Heart left ventricle (tissue), 16 donors: ENCODE data around the gene LMF2. TPM values are rescaled to one million over a fixed set of nuclear protein-coding genes. Genes with fewer than 3 reads are reported as not detected.

Experiments
- ATAC-seq, 4 donors: fragments of 200-7000 bp; cut with Tn5 transposase; one replicate each; pipeline ENCODE4 v1.9.1; 2020 to 2022; ENCODE audit warnings: moderate library complexity in 4 of 4, mild to moderate bottlenecking in 3 of 4, moderate number of reproducible peaks in 1 of 4
- DNase-seq, 5 donors: peaks; one replicate each; pipeline ENCODE4 v3.0.0-alpha.2; 2020
- H3K27ac ChIP-seq, 12 donors: fragments of 200-600 bp; sonication (generic) in 4 of 12; one replicate each; pipeline versions ENCODE4 v1.5.0 to v1.8.0; 2016 to 2022; ENCODE audit warnings: mild to moderate bottlenecking in 2 of 12
- H3K27me3 ChIP-seq, 9 donors: fragments of 200-600 bp; sonication (generic) in 2 of 9; one replicate each; pipeline versions ENCODE4 v1.5.1 to v1.8.0; 2016 to 2022; ENCODE audit warnings: mild to moderate bottlenecking in 3 of 9
- H3K36me3 ChIP-seq, 9 donors: fragments of 200-600 bp; sonication (generic) in 2 of 9; one replicate each; pipeline versions ENCODE4 v1.5.0 to v1.8.0; 2018 to 2022; ENCODE audit warnings: mild to moderate bottlenecking in 2 of 9
- H3K4me1 ChIP-seq, 12 donors: fragments of 200-600 bp; sonication (generic) in 4 of 12; one replicate each; pipeline versions ENCODE4 v1.5.0 to v1.8.0; 2016 to 2022; ENCODE audit warnings: mild to moderate bottlenecking in 3 of 12
- H3K4me3 ChIP-seq, 12 donors: fragments of 200-600 bp; sonication (generic) in 4 of 12; one replicate each; pipeline versions ENCODE4 v1.5.0 to v1.8.0; 2017 to 2022; ENCODE audit warnings: mild to moderate bottlenecking in 9 of 12, moderate library complexity in 4 of 12
- H3K9me3 ChIP-seq, 12 donors: fragments of 200-600 bp; sonication (generic) in 4 of 12; one replicate each; pipeline versions ENCODE4 v1.5.0 to v1.8.0; 2016 to 2022; ENCODE audit warnings: mild to moderate bottlenecking in 1 of 12
- POLR2A ChIP-seq, 2 donors: fragments of 450-650 bp; IDR thresholded peaks; one replicate each; pipeline ENCODE4 v1.6.1; 2017; ENCODE audit warnings: antibody characterized with exemption in 2 of 2, mild to moderate bottlenecking in 2 of 2, moderate library complexity in 2 of 2
- WGBS, 4 donors: extraction: QIAGEN DNeasy Blood & Tissue Kit in 2 of 4; methylation state at CpG; one replicate each; pipeline versions ENCODE4 v1.1.5 to v1.1.7; 2013 to 2018; 5-methylcytosine and 5-hydroxymethylcytosine counted together
- intact Hi-C, 10 donors: fragments of 100-400 bp; cut with DNase I; formaldehyde crosslinking; loops; one replicate each; pipeline versions ENCODE4 v1.11.1 to v1.14.2; 2022
- polyA plus RNA-seq, 2 donors: library from polyadenylated mRNA; stranded (reverse); fragments of 200-250 nt; gene quantifications; one replicate each; pipeline ENCODE4 v1.2.3, GENCODE V29; 2013
- total RNA-seq, 9 donors: library from RNA; depleted of rRNA in 2 of 9; stranded (reverse); fragments of >200 nt in 2 of 9; fragmentation: NEBNext Ultra II Directional in 3 of 9; extraction: Animal tissue kit (Norgen Biotek cat#: 25700) in 3 of 9; gene quantifications; one replicate each; pipeline versions ENCODE4 v1.1.0 to v1.2.4, GENCODE V29; 2016 to 2023
- TF ChIP-seq, protein P1 (sequence below), 12 donors: fragments of 200-600 bp; sonication (generic) in 4 of 12; IDR thresholded peaks; one replicate each; pipeline versions ENCODE4 v1.5.0 to v1.8.0; 2018 to 2022; ENCODE audit warnings: antibody characterized with exemption in 12 of 12, mild to moderate bottlenecking in 5 of 12
- donor health status: ischemic (EF 13 %, LVEDD 7.1; RV severe dilation, severe dysfunction).
- donor health status: healthy with polysubstance abuse.
- donor health status: DM: no; HTN: yes; CAD: no.
- donor health status: DM: no; HTN: no; CAD: no.
- donor health status: ischemic (EF 25% LVEDD 6.9; RV normal size, moderate dysfunction).
- donor health status: ischemic (EF 25% LVEDD 5.7; RV mildly dilated, moderate dysfunction).
- donor health status: healthy.
- donor health status: DM: yes; HTN: yes; CAD: no.
- donor health status: ischemic (EF 35%, LVEDD 5.7; RV mildly dilated, moderate dysfunction).
- donor health status: nonischemic (EF 11% LVEDD 7.7; RV severe dilation, severe dysfunction).
- donor health status: DM: yes; HTN: yes; CAD: no.
- donor health status: PGD.
- donor health status: ischemic (EF 29% LVEDD 5.4; RV normal size, mild dysfunction).
- donor health status: nonischemic (EF 23%, LVEDD 6.1; RV moderate dilation, normal function).

LMF2 gene
- total and polyA plus RNA-seq, 11 donors, result 20.9 to 46.5 (median 32.1) TPM

DNA sequence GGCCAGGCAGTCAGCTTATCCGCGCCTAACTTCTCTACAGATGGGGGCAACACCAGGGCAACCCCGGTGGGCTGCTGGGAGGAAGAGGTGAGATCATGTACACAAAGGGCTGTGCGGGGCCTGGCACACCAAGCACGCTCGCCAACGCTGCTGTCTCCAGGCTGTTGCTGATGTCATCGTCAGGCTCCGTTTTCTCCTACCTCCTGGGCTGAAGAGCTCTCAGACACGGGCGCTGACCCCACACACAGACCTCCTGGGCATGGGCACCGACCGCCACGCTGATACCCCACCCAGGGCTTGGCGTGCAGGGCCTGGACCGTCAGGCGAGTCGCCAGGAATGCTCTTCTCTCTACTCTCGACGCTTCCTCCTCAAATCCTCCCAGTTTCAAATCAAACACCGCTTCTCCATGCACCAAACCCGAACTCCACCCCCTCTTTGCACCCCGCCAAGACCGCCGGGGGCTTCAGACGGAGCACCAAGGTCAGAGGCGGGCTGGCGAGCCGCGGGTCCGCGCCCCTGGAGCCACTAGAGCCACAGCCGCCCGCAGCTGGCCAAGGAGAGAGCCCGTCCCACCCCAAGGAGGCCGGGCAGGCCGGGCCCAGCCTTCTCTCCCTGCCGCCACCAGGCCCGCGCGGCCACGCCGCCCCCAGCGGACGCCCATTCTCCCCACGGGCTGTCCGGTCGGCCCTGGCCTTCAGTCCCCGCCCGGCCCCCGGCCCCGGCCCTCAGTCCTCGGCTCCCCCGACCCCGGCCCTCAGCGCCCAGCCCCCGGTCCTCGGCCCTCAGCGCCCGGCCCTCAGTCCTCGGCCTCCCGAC, 33.4 kb downstream of the LMF2 start:
- 5 to 14% (median 9%) methylated on average over 23 to 62 of the region's 62 CpGs for WGBS, 4 donors
- DNase-seq (peak in 3 of 5 donors; percentile 36 to 72 (median 42)), ATAC-seq (peak in 2 of 4 donors; percentile 25 to 38)
- H3K4me1 ChIP-seq, result peaks cover 0 to 57% (median 52%) of the 10 kb centered on the region in 12 donors
- peak overlapping the region in 9 of 12 donors; percentile 21 to 87 (median 67) for H3K27ac ChIP-seq
- H3K9me3 ChIP-seq, result no peaks in the 10 kb centered on the region
- H3K27me3 ChIP-seq, result peaks cover 0 to 2% (median 0%) of the 10 kb centered on the region in 9 donors
- H3K36me3 ChIP-seq, result no peaks in the 10 kb centered on the region
- H3K4me3 ChIP-seq, result peak overlapping the region; percentile 78 to 93 (median 87)
- TF ChIP-seq, protein P1, sequence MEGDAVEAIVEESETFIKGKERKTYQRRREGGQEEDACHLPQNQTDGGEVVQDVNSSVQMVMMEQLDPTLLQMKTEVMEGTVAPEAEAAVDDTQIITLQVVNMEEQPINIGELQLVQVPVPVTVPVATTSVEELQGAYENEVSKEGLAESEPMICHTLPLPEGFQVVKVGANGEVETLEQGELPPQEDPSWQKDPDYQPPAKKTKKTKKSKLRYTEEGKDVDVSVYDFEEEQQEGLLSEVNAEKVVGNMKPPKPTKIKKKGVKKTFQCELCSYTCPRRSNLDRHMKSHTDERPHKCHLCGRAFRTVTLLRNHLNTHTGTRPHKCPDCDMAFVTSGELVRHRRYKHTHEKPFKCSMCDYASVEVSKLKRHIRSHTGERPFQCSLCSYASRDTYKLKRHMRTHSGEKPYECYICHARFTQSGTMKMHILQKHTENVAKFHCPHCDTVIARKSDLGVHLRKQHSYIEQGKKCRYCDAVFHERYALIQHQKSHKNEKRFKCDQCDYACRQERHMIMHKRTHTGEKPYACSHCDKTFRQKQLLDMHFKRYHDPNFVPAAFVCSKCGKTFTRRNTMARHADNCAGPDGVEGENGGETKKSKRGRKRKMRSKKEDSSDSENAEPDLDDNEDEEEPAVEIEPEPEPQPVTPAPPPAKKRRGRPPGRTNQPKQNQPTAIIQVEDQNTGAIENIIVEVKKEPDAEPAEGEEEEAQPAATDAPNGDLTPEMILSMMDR (IDR thresholded peaks at IDR 0.05), result no peak
- TF ChIP-seq POLR2A (IDR thresholded peaks at IDR 0.05), result no peak
- intact Hi-C loops, result loop anchor here in 1 of 10 donors (2.0 kb wide), 1 partner anchor 33 kb away; the partner anchor contains the start of gene LMF2

GRCh38 chr22:50473088-50473487, 34.4 kb downstream of the LMF2 start:
- Histone ChIP-seq H3K9me3 (no peaks in the 10 kb centered on the region), H3K36me3 (peaks cover 0 to 1% (median 0%) of the 10 kb centered on the region in 9 donors), H3K4me1 (peaks cover 0 to 67% (median 55%) of the 10 kb centered on the region in 12 donors), H3K27me3 (no peaks in the 10 kb centered on the region), H3K4me3 (peak overlapping the region in 7 of 12 donors; percentile 82 to 93 (median 87)), H3K27ac (no peak overlapping the region)
- no peak for ATAC-seq
- no peak for DNase-seq
- intact Hi-C loops, result no loop called here
- TF ChIP-seq POLR2A (IDR thresholded peaks at IDR 0.05), result no peak
- TF ChIP-seq, protein P1 (IDR thresholded peaks at IDR 0.05), result peak in 2 of 12 donors; percentile 7 to 17
- 78 to 95% (median 81%) methylated on average over 5 to 6 of the region's 6 CpGs for WGBS, 4 donors

- no peaks in the 10 kb centered on the region for H3K27me3 ChIP-seq
- no peak overlapping the region for H3K27ac ChIP-seq
- H3K36me3 ChIP-seq, result peaks cover 0 to 13% (median 8%) of the 10 kb centered on the region in 9 donors
- no peak for TF ChIP-seq POLR2A (IDR thresholded peaks at IDR 0.05)
- TF ChIP-seq, protein P1 (IDR thresholded peaks at IDR 0.05), result no peak
- H3K4me1 ChIP-seq, result peaks cover 0 to 68% (median 55%) of the 10 kb centered on the region in 12 donors
- H3K9me3 ChIP-seq, result no peaks in the 10 kb centered on the region
- DNase-seq (no peak), ATAC-seq (no peak)
- WGBS, 4 donors, result 76 to 100% (median 83%) methylated on average over 1 to 5 of the region's 5 CpGs
- H3K4me3 ChIP-seq, result no peak overlapping the region
- intact Hi-C loops, result no loop called here
These were observed 35.5 kb downstream of the LMF2 start for GRCh38 chr22:50471962-50472361.

- Histone ChIP-seq H3K4me3 (no peak overlapping the region), H3K4me1 (peaks cover 0 to 68% (median 55%) of the 10 kb centered on the region in 12 donors), H3K27ac (peak overlapping the region in 1 of 12 donors; percentile 81), H3K9me3 (no peaks in the 10 kb centered on the region), H3K27me3 (no peaks in the 10 kb centered on the region), H3K36me3 (peaks cover 0 to 19% (median 15%) of the 10 kb centered on the region in 9 donors)
- TF ChIP-seq POLR2A (IDR thresholded peaks at IDR 0.05), result no peak
- TF ChIP-seq, protein P1 (IDR thresholded peaks at IDR 0.05), result no peak
- WGBS, 4 donors, result 84 to 87% (median 86%) methylated on average over 14 to 21 of the region's 21 CpGs
- ATAC-seq (no peak), DNase-seq (no peak)
- intact Hi-C loops, result no loop called here
These were observed 36.2 kb downstream of the LMF2 start for GRCh38 chr22:50471197-50471847.
